Stimulated activated CD4-positive, alpha-beta T cell treated with anti-CD3 and anti-CD28 coated beads, Interleukin-12 subunit alpha, Interleukin-12 subunit beta, amount 100 ng/mL, for 48 hours (primary cell): ENCODE results near the gene FTH1.
A peak's percentile ranks its signal among the peaks of the same experiment; 100 is the strongest.
"Not testable (repeated sequence)": the region's sequence is repeated elsewhere in the genome, so short reads cannot be mapped to it uniquely, and the experiment has no call there.

Source experiments
- DNase-seq, 3 donors: peaks; one replicate each; pipeline ENCODE4 v3.0.0-alpha.2; 2020; ENCODE audit warnings: low read depth in 2 of 3, low spot score in 1 of 3

The FTH1 gene

GRCh38 chr11:61967116-61967923 lies at the start of gene FTH1:
FTH1 (minus strand) TSS chr11:61967634; CDS start chr11:61967425, 209 bp downstream.
- peak; percentile 74 to 84 (median 76) for DNase-seq

GRCh38 chr11:62015615-62016014 lies 48.2 kb upstream of the FTH1 start:
- no peak for DNase-seq

- DNase-seq: no peak
These were observed 46.4 kb upstream of the FTH1 start for GRCh38 chr11:62013537-62014476.

GRCh38 chr11:62012832-62013461 lies 45.5 kb upstream of the FTH1 start:
- DNase-seq: no peak

GRCh38 chr11:62012451-62012831 lies 45.0 kb upstream of the FTH1 start:
- DNase-seq: no peak

GRCh38 chr11:62011881-62012280 lies 44.4 kb upstream of the FTH1 start:
- DNase-seq: no peak

- no peak for DNase-seq
These were observed 43.6 kb upstream of the FTH1 start for GRCh38 chr11:62010935-62011528.

GRCh38 chr11:62008193-62008592 lies 40.8 kb upstream of the FTH1 start:
- no peak for DNase-seq

GRCh38 chr11:62004473-62004872 lies 37.0 kb upstream of the FTH1 start:
- no peak for DNase-seq

- not testable (repeated sequence) for DNase-seq
These were observed 34.8 kb upstream of the FTH1 start for GRCh38 chr11:62002283-62002682.

GRCh38 chr11:62001450-62002191 lies 34.2 kb upstream of the FTH1 start:
- no peak for DNase-seq

- no peak for DNase-seq
These were observed 33.4 kb upstream of the FTH1 start for GRCh38 chr11:62000539-62001446.

- no peak for DNase-seq
These were observed 31.9 kb upstream of the FTH1 start for GRCh38 chr11:61999141-61999975.

GRCh38 chr11:61996933-61997332 lies 29.5 kb upstream of the FTH1 start:
- no peak for DNase-seq

- no peak for DNase-seq
These were observed 27.5 kb upstream of the FTH1 start for GRCh38 chr11:61994981-61995380.

GRCh38 chr11:61985869-61986268 lies 18.4 kb upstream of the FTH1 start:
- no peak for DNase-seq

GRCh38 chr11:61983419-61983818 lies 16.0 kb upstream of the FTH1 start:
- no peak for DNase-seq

GRCh38 chr11:61980783-61981541 lies 13.5 kb upstream of the FTH1 start:
- no peak for DNase-seq
